ENCODE measurements around the gene MT1M. TPM values are rescaled to one million over a fixed set of nuclear protein-coding genes. Genes with fewer than 3 reads are reported as not detected.

MT1M gene
- total and polyA plus RNA-seq, 2 donors (not counting 1 experiment from before 2014, with no cell fraction given): 8.5 to 58.8 TPM

DNA sequence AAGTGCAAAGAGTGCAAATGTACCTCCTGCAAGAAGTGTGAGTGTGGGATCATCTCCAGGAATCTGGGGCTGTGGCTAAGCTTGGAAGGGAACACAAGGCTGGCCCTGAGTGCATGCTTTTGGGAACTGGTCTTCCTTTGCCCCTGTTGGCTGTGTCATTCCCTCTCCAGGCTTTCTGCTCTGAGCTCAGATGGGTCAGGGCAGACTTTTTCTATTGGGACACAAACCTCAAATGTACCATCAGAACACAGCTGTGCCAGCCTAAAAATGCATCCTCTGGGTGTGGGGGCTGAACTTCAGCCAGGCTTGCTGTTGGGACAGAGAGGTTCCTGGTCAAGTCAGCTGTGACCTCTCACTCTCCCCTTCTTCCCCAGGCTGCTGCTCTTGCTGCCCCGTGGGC is 20.1 kb downstream of the MT1M start:
- Histone ChIP-seq H3K36me3 (ENCODE audit: control insufficient read depth, insufficient read depth, low read length) (no peaks in the 10 kb centered on the region), H3K4me2 (ENCODE audit: extremely low read depth, insufficient read depth, low read length) (no peak overlapping the region), H3K9me3 (ENCODE audit: control insufficient read depth, insufficient read depth, low read depth, low read length) (no peaks in the 10 kb centered on the region), H3K4me1 (ENCODE audit: control insufficient read depth, extremely low read depth, insufficient read depth, low read length) (no peaks in the 10 kb centered on the region), H3K27ac (ENCODE audit: insufficient read depth, low read length) (no peak overlapping the region), H4K20me1 (ENCODE audit: control insufficient read depth, extremely low read depth, insufficient read depth, low read length) (no peaks in the 10 kb centered on the region), H3K79me2 (ENCODE audit: control insufficient read depth, insufficient read depth, low read length) (no peaks in the 10 kb centered on the region), H3K4me3 (replicated peaks in 1 of 4; ENCODE audit: control extremely low read depth in 1 of 4, insufficient read depth in 1 of 4, low read depth in 3 of 4, low read length in 4 of 4) (no peak overlapping the region), H2AFZ (ENCODE audit: low read length) (no peak overlapping the region), H3K9ac (ENCODE audit: insufficient read depth, low read length) (no peak overlapping the region), H3K27me3 (ENCODE audit: control insufficient read depth, insufficient read depth, low read length) (peaks cover 20% of the 10 kb centered on the region)
- TF ChIP-seq, protein P1, sequence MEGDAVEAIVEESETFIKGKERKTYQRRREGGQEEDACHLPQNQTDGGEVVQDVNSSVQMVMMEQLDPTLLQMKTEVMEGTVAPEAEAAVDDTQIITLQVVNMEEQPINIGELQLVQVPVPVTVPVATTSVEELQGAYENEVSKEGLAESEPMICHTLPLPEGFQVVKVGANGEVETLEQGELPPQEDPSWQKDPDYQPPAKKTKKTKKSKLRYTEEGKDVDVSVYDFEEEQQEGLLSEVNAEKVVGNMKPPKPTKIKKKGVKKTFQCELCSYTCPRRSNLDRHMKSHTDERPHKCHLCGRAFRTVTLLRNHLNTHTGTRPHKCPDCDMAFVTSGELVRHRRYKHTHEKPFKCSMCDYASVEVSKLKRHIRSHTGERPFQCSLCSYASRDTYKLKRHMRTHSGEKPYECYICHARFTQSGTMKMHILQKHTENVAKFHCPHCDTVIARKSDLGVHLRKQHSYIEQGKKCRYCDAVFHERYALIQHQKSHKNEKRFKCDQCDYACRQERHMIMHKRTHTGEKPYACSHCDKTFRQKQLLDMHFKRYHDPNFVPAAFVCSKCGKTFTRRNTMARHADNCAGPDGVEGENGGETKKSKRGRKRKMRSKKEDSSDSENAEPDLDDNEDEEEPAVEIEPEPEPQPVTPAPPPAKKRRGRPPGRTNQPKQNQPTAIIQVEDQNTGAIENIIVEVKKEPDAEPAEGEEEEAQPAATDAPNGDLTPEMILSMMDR (conservative IDR thresholded peaks at IDR 0.05 in 1 of 2, IDR thresholded peaks at IDR 0.05 in 1 of 2; ENCODE audit: low read depth in 1 of 2, low read length in 2 of 2): no peak
- no peak for TF ChIP-seq EZH2 (IDR thresholded peaks at IDR 0.05; ENCODE audit: low read length, missing control alignments)
- no peak for DNase-seq (ENCODE audit: low read depth in 2 of 2)

DNA sequence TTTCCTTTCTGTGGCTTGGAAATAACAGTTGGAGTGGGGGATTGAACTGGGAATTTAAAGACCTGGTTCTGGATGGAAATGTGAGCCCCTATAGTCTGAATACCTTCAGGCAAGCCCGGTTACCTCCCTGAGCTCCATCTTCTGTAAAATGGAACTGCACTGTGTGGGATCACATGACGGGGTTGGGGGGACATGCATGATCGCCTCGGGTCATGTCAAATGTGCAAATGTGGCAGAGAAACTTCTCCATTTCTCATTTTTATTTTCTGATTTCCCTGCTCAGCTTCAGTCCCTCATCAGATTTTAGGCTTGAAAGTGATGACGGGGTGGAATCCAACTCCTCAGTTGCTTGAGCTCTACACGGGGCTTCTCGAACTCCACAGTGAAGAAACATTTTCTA is 20.8 kb downstream of the MT1M start:
- H3K36me3 ChIP-seq (ENCODE audit: control insufficient read depth, insufficient read depth, low read length): no peaks in the 10 kb centered on the region
- no peak overlapping the region for H2AFZ ChIP-seq (ENCODE audit: low read length)
- H3K4me3 ChIP-seq (replicated peaks in 1 of 4; ENCODE audit: control extremely low read depth in 1 of 4, insufficient read depth in 1 of 4, low read depth in 3 of 4, low read length in 4 of 4): no peak overlapping the region
- H3K79me2 ChIP-seq (ENCODE audit: control insufficient read depth, insufficient read depth, low read length): no peaks in the 10 kb centered on the region
- H3K4me1 ChIP-seq (ENCODE audit: control insufficient read depth, extremely low read depth, insufficient read depth, low read length): no peaks in the 10 kb centered on the region
- H3K27ac ChIP-seq (ENCODE audit: insufficient read depth, low read length): no peak overlapping the region
- H3K27me3 ChIP-seq (ENCODE audit: control insufficient read depth, insufficient read depth, low read length): peaks cover 19% of the 10 kb centered on the region
- H3K9ac ChIP-seq (ENCODE audit: insufficient read depth, low read length): no peak overlapping the region
- TF ChIP-seq, protein P1 (conservative IDR thresholded peaks at IDR 0.05 in 1 of 2, IDR thresholded peaks at IDR 0.05 in 1 of 2; ENCODE audit: low read depth in 1 of 2, low read length in 2 of 2): no peak
- no peak for TF ChIP-seq EZH2 (IDR thresholded peaks at IDR 0.05; ENCODE audit: low read length, missing control alignments)
- no peak overlapping the region for H3K4me2 ChIP-seq (ENCODE audit: extremely low read depth, insufficient read depth, low read length)
- no peaks in the 10 kb centered on the region for H3K9me3 ChIP-seq (ENCODE audit: control insufficient read depth, insufficient read depth, low read depth, low read length)
- no peaks in the 10 kb centered on the region for H4K20me1 ChIP-seq (ENCODE audit: control insufficient read depth, extremely low read depth, insufficient read depth, low read length)
- no peak for DNase-seq (ENCODE audit: low read depth in 2 of 2)

DNA sequence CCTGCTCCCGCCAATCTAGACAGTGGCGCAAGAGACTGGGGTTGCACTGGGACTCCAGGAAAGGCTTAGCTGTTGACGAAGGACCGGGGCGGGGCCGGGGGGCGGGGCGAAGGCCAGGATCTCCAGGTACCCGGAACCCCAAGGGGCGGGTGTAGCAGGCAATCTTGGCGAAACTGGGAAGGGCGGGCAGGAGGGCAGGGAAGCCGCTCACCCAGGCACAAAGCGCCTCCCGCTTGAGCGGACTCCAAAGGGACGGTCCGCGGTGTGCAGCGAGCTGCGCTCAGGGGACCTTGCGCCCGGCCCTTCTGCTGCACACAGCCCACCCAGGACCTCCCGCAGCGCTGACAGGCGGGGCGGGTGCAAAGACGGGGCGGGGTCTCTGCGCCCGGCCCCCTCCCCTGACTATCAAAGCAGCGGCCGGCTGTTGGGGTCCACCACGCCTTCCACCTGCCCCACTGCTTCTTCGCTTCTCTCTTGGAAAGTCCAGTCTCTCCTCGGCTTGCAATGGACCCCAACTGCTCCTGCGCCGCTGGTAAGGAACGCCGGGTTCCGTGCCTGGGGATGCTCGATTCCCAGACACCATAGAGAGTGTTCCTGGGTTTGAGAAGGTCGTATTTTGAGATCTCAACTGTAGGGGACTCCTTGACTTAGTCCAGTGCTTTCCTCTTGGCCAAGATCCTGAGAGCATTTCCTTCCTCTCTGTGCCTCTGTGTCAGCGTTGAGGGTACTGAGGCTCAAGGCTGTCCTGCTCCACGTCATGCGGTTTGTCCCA is 25.3 kb downstream of the MT1M start, which contains the start of gene MT1F:
MT1F (plus strand) TSS at position 405 of the 772 bp plus-strand sequence; CDS start at position 505, 100 bp downstream.
- Histone ChIP-seq H3K79me2 (ENCODE audit: control insufficient read depth, insufficient read depth, low read length) (no peaks in the 10 kb centered on the region), H4K20me1 (ENCODE audit: control insufficient read depth, extremely low read depth, insufficient read depth, low read length) (no peaks in the 10 kb centered on the region), H2AFZ (ENCODE audit: low read length) (peak within 1 kb of the TSS; percentile 37), H3K27ac (ENCODE audit: insufficient read depth, low read length) (no peak within 1 kb of the TSS), H3K9me3 (ENCODE audit: control insufficient read depth, insufficient read depth, low read depth, low read length) (no peaks in the 10 kb centered on the region), H3K4me2 (ENCODE audit: extremely low read depth, insufficient read depth, low read length) (peak within 1 kb of the TSS; percentile 75), H3K36me3 (ENCODE audit: control insufficient read depth, insufficient read depth, low read length) (no peaks in the 10 kb centered on the region), H3K4me3 (replicated peaks in 1 of 4; ENCODE audit: control extremely low read depth in 1 of 4, insufficient read depth in 1 of 4, low read depth in 3 of 4, low read length in 4 of 4) (peak within 1 kb of the TSS; percentile 3 to 42 (median 18)), H3K4me1 (ENCODE audit: control insufficient read depth, extremely low read depth, insufficient read depth, low read length) (no peaks in the 10 kb centered on the region), H3K27me3 (ENCODE audit: control insufficient read depth, insufficient read depth, low read length) (peaks cover 28% of the 10 kb centered on the region), H3K9ac (ENCODE audit: insufficient read depth, low read length) (no peak within 1 kb of the TSS)
- TF ChIP-seq EZH2 (IDR thresholded peaks at IDR 0.05; ENCODE audit: low read length, missing control alignments): no peak
- TF ChIP-seq, protein P1 (conservative IDR thresholded peaks at IDR 0.05 in 1 of 2, IDR thresholded peaks at IDR 0.05 in 1 of 2; ENCODE audit: low read depth in 1 of 2, low read length in 2 of 2): no peak
- DNase-seq (ENCODE audit: low read depth in 2 of 2): peak; percentile 7 to 14
